ENCODE results near the gene PLEKHA1. TPM values are rescaled to one million over a fixed set of nuclear protein-coding genes. Genes with fewer than 3 reads are reported as not detected.

The PLEKHA1 gene
- total RNA-seq, 1 donor from 2014 or later, result 4.2 TPM

DNA sequence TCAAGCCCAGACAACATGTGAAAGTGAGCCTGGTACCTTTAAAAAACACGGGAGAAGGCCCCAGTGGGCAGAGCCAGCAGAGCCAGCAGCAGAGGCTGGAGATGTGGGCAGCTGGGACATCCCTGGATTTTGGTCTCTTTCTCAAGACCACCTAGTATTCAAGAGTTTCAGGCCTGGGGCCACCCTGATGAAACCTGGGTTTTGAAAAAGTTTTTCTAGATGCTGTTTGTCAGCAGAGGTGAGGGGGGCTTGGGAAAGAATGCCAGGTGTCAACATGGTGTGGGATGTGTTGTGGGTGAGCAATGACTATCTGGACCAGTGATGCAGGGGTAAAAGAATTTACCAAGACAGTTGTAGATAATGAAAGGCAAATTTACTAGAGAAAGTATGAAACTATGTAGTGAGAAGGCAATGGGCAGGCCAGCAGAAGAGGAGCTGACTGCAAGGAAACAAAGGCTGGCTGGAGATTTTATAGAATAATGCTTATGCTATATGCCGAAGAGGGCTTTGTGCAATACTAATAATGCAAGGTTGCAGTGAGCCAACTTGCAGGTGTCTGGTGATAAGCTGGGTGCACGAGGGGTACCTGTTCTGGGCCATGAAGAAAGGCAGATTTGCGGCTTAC, 28.1 kb upstream of the PLEKHA1 start:
- intact Hi-C loops (cut with micrococcal nuclease), result no loop called here

DNA sequence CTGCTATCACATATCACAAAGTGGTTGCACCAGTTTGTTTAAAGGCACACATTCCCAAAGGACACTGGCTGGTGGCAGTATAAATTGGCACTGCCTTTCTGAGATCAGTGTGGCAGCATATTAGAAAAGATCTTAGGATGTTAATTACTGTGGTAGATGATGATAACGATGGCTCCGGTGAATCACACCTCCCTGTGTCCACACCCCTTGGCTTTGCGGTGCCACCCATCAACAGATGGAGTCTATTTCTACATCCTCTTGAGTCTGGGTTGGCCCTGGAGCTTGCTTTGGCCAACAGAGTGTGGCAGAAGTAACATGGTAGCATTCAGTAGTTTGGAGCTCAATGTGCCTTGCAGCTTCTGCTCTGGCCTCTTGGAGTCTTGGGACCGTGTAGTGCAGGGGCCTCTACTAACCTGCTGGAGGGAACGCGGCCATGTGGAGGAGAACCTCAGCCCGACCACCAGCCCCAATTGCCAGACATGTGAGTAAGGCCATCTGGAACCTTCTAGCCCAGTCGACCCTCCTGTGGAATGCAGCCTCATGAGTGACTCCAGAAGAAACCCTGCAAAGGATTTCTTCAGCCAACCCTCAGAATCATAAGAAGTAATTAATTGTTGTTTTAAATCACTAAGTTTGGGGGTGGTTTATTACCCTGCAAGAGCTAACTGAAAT, 27.2 kb upstream of the PLEKHA1 start:
- intact Hi-C loops (cut with micrococcal nuclease), result no loop called here

DNA sequence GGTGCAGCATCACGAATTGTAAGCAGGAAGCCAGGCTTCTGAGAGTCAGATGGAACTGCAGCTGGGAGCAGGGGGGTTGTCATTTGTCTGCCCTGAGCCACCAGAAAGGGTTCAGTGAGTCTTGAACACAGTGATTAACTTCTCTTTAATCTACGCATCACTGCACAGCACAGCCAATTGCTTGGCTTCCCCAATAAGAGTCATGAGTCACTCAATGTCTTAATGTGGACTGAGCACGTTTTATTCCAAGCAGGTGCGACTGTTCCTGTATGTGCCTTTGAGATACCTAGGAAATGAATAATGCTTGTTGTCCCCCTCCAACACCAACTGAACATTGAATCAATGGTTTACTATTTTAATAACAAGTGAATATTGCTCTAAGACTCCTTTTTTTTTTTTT, 26.0 kb upstream of the PLEKHA1 start:
- intact Hi-C loops (cut with micrococcal nuclease), result no loop called here

DNA sequence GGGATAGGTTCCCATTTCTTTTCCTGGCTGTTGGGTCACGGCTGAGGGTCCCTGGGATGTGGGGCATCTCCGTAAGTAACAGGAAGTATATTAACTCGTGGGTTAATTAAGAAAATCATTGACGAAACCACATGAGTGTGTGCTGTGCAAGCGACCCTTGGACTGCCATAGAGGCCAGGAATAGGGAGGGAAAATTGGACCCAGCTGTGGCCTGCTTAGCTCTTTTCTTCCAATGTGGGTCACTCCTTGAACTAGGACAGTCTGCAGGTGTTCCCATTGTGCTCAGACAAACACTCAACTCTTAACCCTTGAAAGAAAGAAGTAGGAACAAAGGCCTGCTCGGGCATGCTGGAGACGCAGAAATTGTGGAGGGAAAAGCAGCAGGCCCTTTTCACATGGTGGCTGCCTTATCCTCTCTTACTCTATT, 25.6 kb upstream of the PLEKHA1 start:
- intact Hi-C loops (cut with micrococcal nuclease), result no loop called here

DNA sequence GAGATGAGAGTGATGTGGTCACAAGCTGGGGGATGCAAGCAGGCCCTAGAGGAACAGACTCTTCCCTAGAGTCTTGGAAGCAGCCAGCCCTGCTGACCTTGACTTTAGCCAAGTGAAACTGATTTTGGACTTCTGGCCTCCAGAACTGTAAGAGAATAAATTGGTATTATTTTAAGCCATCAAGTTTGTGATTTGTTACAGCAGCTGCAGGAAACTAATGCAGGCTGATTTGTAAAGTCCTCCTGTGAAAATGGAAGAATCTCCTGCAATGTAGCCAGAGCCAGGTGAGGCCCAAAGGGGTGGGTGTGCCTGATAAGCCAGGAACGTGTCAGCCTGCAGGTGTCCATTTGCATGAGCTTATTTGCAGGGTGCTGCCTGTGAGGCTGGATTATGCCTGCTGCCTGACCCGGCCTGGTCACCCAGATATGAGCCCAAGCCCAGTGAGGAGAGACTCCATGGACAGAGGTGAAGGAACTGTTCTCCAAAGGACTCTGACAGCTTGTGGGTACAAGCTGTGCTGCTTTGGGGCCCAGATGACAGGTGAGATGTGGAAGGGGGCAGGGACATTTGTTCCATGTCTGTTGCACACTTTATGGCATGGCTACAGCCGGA, 24.6 kb upstream of the PLEKHA1 start:
- intact Hi-C loops (cut with micrococcal nuclease), result no loop called here

DNA sequence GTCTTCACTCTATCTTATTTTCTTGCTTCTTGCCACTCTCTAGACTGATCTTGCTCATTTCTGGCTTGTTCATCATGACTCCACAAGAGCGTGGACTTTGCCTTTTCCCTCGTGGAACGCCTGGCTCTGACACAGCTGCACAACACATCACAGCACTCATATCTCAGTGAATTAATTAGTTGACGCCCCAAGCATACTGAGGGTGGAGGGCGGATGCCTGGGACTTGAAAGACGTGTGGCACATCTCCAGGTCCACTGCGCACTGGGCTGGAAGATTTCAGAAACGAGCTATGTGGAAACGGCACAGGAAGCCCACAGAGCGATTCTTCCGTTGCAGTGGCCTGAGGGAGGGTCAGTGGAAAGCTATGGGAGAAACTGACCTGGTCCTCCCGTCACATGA, 23.6 kb upstream of the PLEKHA1 start:
- intact Hi-C loops (cut with micrococcal nuclease), result no loop called here

DNA sequence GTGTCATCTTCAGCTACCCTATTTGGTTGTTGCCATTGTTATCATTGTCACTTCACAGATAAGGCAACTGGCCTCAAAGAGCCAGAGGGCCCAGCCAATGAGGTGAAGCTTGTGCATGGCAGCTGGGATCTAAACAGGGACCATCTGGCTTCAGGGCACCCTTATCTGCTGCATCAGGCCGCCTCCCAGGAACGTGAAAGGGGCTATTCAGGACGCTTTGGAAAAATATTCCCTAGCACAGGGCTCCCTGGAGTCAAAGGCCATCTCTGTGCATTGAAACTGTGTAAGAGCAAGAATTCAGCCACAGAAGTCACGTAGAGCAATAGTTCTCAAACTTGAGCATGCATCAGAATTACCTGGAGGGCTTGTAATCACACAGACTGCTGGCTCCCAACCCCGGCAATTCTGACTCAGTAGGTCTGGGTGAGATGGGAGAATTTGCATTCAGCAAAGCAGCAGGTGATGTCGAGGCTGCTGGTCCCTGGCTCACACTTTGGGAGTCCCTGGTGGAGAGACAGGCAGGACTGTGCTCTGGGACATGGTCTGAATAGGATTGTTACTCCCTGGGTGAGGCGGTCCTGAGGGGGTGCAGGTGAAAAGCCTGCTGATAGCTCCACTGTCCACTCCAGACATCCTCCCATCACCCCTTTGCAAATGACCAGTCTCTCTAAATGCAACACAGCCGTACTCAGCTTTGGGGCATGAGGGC, 21.5 kb upstream of the PLEKHA1 start:
- intact Hi-C loops (cut with micrococcal nuclease), result no loop called here

DNA sequence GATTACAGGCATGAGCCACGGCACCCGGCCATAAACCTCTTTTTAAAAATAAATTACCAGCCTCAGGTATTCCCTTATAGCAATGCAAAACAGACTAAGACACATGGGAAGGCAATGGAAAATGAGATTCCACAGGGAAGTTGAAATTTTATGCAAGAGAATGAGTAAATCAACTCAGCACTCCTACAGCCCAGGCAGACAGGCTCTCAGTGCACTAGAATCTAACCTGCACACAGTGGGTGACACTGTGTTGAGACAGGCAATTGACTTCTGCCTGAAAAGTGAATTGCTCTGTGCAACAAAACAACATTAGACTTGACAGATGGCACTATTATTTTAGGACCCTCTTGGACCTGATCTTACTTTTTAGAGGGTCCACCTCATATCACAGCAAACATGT, 20.1 kb upstream of the PLEKHA1 start:
- intact Hi-C loops (cut with micrococcal nuclease), result no loop called here

DNA sequence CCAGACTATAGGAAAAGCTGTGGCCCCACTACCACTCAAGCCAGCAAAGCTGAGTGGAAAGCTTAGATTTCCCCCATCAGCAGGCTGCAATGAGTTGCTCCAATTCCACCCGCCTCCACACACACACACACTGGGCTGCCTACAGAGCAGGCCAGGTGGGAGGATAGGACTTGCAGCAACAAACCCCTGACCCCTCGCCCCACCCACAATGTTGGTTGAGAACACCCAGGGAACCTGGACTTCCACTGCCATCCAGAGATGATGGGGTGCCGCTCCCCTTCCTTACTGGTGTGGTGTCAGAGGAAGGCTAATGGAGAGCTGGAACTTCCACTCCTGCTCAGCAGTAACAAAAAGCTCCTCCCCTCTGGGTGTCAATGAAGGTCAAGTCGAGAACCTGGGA, 16.8 kb upstream of the PLEKHA1 start:
- intact Hi-C loops (cut with micrococcal nuclease), result no loop called here

DNA sequence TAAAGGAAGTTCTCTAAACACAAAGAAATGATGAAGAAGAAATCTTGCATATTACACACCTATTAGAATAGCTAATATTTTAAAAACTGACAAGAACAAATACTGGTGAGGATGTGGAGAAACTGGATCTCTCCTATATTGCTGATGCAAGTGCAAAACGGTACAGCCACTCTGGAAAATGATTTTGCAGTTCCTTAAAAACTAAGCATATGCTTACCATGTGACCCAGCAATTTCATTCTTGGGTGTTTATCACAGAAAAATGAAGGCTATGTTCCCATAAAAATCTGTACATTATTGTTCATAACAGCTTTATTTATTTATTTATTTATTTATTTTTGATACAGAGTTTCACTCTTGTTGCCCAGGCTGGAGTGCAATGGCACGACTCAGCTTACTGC, 14.9 kb upstream of the PLEKHA1 start:
- intact Hi-C loops (cut with micrococcal nuclease), result no loop called here

DNA sequence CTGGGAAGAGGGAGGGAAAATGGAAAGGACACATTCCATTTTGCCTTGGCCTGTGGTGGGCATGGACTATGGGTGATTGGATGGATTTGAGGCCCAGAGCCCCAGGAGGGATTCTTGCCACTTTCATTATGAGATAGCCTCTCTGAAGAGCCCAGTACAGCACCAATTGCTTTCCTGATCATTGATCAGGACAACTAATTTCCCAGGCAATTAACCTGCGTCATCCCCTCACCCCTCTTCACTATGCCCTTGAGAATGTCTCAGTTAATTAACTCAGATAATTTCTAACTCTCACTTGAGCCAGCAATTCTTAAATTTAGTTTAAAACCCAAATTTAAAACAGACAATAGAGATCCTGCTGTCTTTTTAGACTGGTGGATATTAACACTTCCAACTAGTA, 13.5 kb upstream of the PLEKHA1 start:
- intact Hi-C loops (cut with micrococcal nuclease), result no loop called here

DNA sequence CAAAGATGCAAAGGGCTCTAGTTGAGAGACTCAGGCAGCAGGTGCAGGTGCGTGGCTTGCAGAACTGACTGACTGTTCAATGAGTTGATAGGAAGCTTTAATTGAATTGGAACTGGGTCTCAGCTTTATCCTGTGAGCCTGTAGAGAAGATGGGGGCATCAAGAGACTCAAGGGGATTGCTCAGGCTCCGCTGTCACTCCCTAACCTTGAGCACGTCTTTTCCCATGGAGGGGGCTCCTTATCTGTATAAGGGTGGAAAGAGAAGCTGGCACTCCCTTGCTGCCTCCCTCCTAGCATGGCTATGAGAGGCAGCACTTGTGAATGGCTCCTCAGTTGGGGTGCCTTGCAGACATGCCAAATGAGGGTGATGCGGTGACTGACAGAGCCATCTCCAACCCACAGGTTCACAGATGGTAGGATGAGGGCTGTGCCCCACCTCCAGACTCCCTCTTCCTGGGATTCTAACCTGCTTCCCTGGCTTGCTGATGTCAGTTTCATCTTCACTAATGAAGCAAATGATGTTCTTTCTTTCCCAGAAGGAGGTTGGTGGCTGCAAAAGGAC, 12.4 kb upstream of the PLEKHA1 start:
- intact Hi-C loops (cut with micrococcal nuclease), result no loop called here

DNA sequence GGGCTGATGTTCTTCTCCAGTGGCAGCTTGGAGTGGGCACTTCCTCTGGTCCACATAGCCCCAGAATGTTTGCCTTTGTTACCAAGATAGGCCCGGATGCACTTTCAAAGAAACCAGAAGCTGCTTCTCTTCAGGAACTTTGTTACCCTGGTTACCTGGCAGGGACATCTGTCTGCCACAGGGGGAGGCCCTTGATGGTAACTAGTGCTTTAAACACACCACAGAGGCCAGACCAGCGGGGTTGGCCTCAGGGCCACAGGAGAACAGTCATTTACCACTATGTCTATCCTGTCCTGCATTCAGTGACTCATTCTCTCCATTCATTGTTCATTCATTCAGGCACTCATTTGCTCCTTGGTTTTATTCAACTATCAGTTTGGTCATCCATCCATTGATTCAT, 11.9 kb upstream of the PLEKHA1 start:
- intact Hi-C loops (cut with micrococcal nuclease), result no loop called here

DNA sequence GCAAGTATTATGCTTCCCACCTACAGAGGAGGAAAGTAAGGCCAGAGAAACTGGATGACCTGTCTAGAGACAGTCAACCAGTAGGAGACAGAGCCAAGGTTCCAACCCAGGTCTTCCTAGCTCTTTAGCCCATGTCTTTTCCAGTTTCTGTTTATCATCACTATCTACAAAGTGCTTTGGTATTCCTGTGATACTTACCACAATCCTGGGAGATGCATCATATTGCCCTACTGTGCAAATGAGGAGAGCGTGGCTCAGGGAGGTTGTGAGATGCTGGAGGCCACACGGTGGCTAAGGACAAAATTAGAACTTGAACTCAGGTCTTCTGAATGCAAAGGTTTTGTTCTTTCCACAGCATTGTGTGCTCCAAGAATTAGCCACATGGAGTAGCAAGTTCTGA, 11.2 kb upstream of the PLEKHA1 start:
- intact Hi-C loops (cut with micrococcal nuclease), result no loop called here

DNA sequence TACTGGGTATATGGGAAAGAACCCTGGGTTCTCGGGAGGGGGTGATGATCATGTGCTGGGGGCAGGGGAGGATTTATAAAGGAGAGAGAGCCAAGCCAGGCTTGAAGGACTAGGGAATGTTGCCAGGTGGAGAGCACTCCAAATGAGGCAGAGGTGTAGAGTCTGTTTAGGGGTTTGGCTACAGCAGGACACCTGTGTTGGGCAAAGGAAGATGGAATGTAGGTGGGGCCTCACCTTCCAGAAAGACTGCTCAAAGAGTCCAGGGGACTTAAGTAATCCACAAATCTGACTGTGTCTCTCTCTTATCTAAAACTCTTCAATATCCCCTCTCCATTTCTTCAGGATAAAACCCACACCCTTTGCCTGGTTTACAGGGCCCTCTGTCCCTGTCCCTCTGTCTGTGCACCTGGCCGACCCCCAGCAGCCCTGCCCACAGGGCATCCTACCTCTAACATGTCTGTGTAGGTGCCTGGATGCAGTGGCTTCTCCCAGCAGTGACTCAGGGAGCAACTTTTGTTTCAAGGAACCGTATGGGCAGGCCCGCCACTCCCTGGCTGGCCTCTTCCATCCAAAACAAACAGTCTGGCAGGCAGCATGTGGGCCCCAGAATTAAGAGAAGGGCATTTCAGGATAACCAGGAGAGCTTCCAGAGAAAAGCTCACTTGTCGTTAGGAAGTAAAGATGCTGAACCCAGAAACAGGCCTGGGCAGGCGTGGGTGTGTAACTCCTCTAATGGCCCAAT, 10.6 kb upstream of the PLEKHA1 start:
- intact Hi-C loops (cut with micrococcal nuclease), result no loop called here

DNA sequence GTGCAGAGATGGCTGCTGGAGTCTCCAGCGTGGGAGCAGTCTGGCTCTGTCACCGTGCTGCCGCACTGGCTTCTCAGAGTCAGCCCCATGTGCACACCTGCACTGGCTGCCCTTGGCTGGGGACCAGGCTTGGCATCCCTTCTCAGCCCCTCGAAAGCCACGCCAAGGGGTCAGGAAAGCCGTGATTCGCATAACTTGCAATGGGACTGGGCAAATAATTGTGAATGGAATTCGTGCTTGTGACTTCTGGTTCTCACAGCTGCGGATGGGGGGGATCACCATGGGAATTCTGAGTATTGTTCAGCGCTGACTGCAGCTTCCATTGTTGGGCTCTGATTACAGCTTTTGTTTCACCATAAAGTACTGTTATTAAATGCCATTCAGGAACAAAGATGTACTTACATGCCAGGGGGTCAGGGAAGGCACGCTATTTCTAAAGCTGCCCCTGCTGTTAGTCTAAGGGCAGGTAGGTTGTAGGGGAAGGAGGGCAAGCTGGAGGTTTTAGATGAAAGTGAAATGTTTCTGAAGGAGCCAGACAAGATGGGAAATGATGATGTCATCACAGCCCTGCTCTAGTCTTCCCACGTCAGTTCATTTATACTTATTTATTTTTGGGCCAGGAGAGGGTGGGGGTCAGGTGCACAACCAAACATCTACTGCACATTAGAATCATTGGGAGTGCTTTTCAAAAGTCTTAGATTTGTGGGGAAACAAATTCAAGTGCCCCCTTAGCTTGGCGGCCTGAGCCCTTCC, 5.8 kb upstream of the PLEKHA1 start:
- intact Hi-C loops (cut with micrococcal nuclease), result no loop called here

DNA sequence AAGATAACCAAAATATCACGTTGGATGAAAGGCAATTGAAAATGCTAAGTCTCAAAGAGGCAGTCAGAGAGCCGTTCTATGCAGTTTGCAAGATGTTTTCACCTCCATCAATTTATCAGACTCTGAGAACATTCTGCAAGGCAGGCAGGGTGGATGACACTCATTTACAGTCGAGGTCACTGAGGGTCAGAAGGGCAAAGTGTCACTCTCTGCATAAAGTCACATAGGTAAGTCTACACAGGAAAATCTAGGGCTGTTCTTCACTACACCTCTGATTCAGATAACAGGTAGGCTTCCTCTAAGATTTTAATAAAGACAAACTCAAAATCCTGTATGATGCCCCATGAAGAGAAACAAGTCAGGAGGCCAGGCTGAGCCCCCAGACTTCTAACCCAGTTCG, 1.4 kb upstream of the PLEKHA1 start:
- intact Hi-C loops (cut with micrococcal nuclease), result loop anchor here (10.0 kb wide), 1 partner anchor 1862 kb away; no protein-coding TSS in a partner anchor

DNA sequence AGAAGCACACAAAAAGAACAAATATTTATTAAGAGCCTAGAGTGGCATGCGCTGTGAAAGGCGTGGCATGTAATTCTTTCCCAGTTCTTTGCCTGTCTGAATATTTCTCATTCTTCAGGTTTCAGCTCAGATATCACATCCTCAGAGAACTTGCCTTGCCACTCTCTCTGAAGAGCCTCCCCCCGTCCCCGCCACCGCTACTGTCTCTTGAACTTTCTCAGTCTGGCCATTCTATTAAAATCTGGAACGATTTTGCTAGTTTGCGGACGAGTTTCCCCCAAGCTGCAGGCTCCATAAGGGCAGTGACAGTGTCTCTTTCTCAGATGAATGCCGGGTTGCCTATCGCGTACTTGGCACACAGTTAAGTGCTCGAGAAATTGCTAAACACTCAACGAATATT, 787 bp upstream of the PLEKHA1 start:
- intact Hi-C loops (cut with micrococcal nuclease), result loop anchor here (1.0 to 10.0 kb wide), 9 partner anchors 43 to 1861 kb away; partner anchors contain the start of genes BUB3, IKZF5, NSMCE4A and WDR11

DNA sequence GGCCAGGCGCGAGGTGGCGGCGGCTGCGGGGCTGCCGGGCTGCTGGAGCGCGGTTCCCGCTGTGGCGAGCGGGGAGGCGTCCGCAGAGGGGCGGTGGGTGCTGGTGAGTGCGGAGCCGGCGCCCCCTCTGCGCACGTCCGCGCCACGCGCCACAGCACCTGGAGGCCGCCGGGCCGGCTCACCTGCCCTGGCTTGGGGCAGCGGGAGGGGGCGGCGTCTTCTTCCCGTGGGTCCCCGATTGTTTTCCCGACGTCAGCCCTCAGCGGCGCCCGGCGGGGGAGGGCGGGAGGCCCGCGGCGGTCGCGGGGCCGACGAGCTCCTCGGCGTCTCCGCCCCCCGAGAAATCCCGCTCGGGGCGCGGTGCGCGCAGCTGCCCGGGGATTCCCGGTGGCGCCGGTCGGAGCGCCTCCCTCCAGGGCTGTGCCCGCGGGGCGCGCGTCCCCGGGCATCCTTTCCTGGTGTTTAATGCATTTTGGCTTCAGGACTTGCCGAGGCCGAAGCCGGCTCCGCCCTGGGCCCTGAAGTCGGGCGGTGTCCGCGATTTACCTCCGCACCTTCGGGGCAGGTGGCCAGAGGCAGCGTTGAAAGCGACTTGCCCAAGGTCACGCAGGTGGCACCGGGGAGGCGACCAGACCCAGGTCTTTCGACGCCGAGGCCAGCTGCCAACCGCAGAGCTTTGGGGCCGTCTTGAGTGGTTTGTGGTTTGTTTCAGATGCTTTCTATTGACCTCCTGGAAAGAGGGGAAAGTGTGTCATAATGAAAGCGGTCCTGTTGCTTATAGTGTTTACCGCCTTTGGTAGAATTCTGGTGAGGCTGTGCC, 561 bp downstream of the PLEKHA1 start:
- intact Hi-C loops (cut with micrococcal nuclease), result loop anchor here (1.0 to 10.0 kb wide), 9 partner anchors 42 to 1860 kb away; partner anchors contain the start of genes BUB3, IKZF5, NSMCE4A and WDR11
